ENCODE measurements around the gene CCM2L.

The CCM2L gene

GRCh38 chr20:32006053-32006452, 4.2 kb upstream of the CCM2L start:
- DNase-seq (ENCODE audit: low read depth): no peak
- TF ChIP-seq, protein P1, sequence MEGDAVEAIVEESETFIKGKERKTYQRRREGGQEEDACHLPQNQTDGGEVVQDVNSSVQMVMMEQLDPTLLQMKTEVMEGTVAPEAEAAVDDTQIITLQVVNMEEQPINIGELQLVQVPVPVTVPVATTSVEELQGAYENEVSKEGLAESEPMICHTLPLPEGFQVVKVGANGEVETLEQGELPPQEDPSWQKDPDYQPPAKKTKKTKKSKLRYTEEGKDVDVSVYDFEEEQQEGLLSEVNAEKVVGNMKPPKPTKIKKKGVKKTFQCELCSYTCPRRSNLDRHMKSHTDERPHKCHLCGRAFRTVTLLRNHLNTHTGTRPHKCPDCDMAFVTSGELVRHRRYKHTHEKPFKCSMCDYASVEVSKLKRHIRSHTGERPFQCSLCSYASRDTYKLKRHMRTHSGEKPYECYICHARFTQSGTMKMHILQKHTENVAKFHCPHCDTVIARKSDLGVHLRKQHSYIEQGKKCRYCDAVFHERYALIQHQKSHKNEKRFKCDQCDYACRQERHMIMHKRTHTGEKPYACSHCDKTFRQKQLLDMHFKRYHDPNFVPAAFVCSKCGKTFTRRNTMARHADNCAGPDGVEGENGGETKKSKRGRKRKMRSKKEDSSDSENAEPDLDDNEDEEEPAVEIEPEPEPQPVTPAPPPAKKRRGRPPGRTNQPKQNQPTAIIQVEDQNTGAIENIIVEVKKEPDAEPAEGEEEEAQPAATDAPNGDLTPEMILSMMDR (IDR thresholded peaks at IDR 0.05; ENCODE audit: insufficient read depth, low read depth, low read length, missing control alignments): no peak
- no peak overlapping the region for H3K4me3 ChIP-seq (ENCODE audit: low read length)

GRCh38 chr20:32006841-32007786, 3.1 kb upstream of the CCM2L start:
- no peak overlapping the region for H3K4me3 ChIP-seq (ENCODE audit: low read length)
- DNase-seq (ENCODE audit: low read depth): no peak
- TF ChIP-seq, protein P1 (IDR thresholded peaks at IDR 0.05; ENCODE audit: insufficient read depth, low read depth, low read length, missing control alignments): no peak

- no peak for DNase-seq (ENCODE audit: low read depth)
- no peak overlapping the region for H3K4me3 ChIP-seq (ENCODE audit: low read length)
- TF ChIP-seq, protein P1 (IDR thresholded peaks at IDR 0.05; ENCODE audit: insufficient read depth, low read depth, low read length, missing control alignments): no peak
Observed at GRCh38 chr20:32007787-32008616, 2.2 kb upstream of the CCM2L start.

- no peak for DNase-seq (ENCODE audit: low read depth)
- TF ChIP-seq, protein P1 (IDR thresholded peaks at IDR 0.05; ENCODE audit: insufficient read depth, low read depth, low read length, missing control alignments): no peak
- H3K4me3 ChIP-seq (ENCODE audit: low read length): no peak overlapping the region
Observed at GRCh38 chr20:32009564-32009963, 674 bp upstream of the CCM2L start.

DNA sequence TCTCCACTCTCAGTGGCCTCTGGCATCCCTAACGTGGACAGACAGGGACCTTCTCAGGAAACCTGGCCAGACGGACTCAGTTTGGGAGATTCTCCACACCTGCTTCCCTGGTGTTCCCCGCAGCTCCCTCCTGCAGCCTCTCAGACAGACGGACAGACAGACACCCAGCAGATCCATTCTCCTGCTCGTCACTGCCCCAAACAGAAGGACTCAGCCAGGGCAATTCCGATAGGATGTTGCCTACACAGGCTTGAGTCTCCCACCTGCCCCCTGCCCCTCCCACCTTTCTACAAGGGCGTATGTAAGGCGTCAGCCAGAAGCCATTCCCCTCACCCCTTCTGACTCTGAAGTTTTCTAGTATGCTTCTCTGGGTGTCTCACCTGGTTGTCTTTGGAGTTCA, 428 bp downstream of the CCM2L start:
- no peak overlapping the region for H3K4me3 ChIP-seq (ENCODE audit: low read length)
- no peak for DNase-seq (ENCODE audit: low read depth)
- TF ChIP-seq, protein P1 (IDR thresholded peaks at IDR 0.05; ENCODE audit: insufficient read depth, low read depth, low read length, missing control alignments): no peak

DNA sequence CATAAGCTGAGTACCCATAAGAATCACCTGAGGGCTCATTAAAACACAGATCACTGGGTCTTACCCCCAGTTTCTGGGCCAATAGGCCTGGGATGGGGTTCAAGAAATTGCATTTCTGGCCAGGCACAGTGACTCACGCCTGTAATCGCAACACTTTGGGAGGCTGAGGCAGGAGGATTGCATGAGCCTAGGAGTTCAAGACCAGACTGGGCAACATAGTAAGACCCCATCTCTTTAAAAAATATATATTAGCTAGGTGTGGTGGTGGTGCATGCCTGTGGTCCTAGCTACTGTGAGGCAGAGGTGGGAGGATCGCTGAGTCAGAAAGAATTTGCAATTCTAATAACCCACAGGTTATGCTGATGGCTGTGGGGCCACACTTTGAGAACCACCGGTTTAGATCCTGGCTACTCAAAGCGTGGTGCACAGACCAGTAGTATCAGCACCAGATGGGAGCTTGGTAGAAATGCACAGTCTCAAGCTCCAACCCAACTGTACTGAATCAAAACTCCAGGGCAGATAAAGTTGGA, 2.0 kb downstream of the CCM2L start:
- no peak overlapping the region for H3K4me3 ChIP-seq (ENCODE audit: low read length)
- no peak for DNase-seq (ENCODE audit: low read depth)
- TF ChIP-seq, protein P1 (IDR thresholded peaks at IDR 0.05; ENCODE audit: insufficient read depth, low read depth, low read length, missing control alignments): no peak

Measured in epithelial cell of esophagus (primary cell).